Hepatocyte (in vitro differentiated cells): ENCODE measurements around the gene RBMS1. TPM values are rescaled to one million over a fixed set of nuclear protein-coding genes. Genes with fewer than 3 reads are reported as not detected.

Experiments
- DNase-seq: peaks from one replicate; pipeline ENCODE4 v3.0.0-alpha.2; 2016; ENCODE audit warnings: low spot score
- H2AFZ ChIP-seq: fragments of 200-600 bp; sonication (generic); 2 replicates; pipeline ENCODE4 v1.6.0; 2016; ENCODE audit warnings: antibody characterized with exemption, mild to moderate bottlenecking
- H3K27ac ChIP-seq: fragments of 200-600 bp; sonication (generic); 2 replicates; pipeline ENCODE4 v1.5.1; 2016; ENCODE audit warnings: mild to moderate bottlenecking
- H3K27me3 ChIP-seq: fragments of 200-600 bp; sonication (generic); 2 replicates; pipeline ENCODE4 v1.6.1; 2016
- H3K36me3 ChIP-seq: fragments of 200-600 bp; sonication (generic); replicated peaks from 2 replicates; pipeline ENCODE4 v1.5.1; 2016; ENCODE audit warnings: low read depth; ENCODE audit not compliant: insufficient read depth
- H3K4me1 ChIP-seq: fragments of 200-600 bp; sonication (generic); 2 replicates; pipeline ENCODE4 v1.5.1; 2016; ENCODE audit warnings: mild to moderate bottlenecking, moderate library complexity; ENCODE audit not compliant: insufficient read depth
- H3K4me2 ChIP-seq: fragments of 200-600 bp; sonication (generic); 2 replicates; pipeline ENCODE4 v1.6.0; 2016
- H3K4me3 ChIP-seq: fragments of 200-600 bp; sonication (generic); 2 replicates; pipeline ENCODE4 v1.5.1; 2016; ENCODE audit warnings: mild to moderate bottlenecking
- H3K79me2 ChIP-seq: fragments of 200-600 bp; sonication (generic); 2 replicates; pipeline ENCODE4 v1.6.0; 2017; ENCODE audit warnings: mild to moderate bottlenecking
- H3K9me2 ChIP-seq: fragments of 200-600 bp; sonication (generic); replicated peaks from 2 replicates; pipeline ENCODE4 v1.6.0; 2017; ENCODE audit warnings: mild to moderate bottlenecking; ENCODE audit not compliant: insufficient read depth
- H3K9me3 ChIP-seq: fragments of 200-600 bp; sonication (generic); 2 replicates; pipeline ENCODE4 v1.5.1; 2016; ENCODE audit warnings: low read depth, mild to moderate bottlenecking
- H4K20me1 ChIP-seq: fragments of 200-600 bp; sonication (generic); 2 replicates; pipeline ENCODE4 v1.6.0; 2016; ENCODE audit warnings: mild to moderate bottlenecking; ENCODE audit not compliant: insufficient read depth, poor library complexity, severe bottlenecking
- EZH2 ChIP-seq: fragments of 200-600 bp; sonication (generic); IDR thresholded peaks from 2 replicates; pipeline ENCODE4 v1.6.1; 2016; ENCODE audit warnings: antibody characterized with exemption, mild to moderate bottlenecking, borderline replicate concordance
- EZH2phosphoT487 ChIP-seq: fragments of 200-600 bp; sonication (generic); IDR thresholded peaks from one replicate; pipeline ENCODE4 v1.6.1; 2018; ENCODE audit warnings: antibody characterized with exemption, mild to moderate bottlenecking, low read depth, moderate library complexity; ENCODE audit not compliant: unreplicated experiment, severe bottlenecking
- WGBS: methylation state at CpG from one replicate; pipeline ENCODE4 v1.1.6; 2016; ENCODE audit warnings: low lambda C conversion rate; ENCODE audit errors: missing lambda C conversion rate; 5-methylcytosine and 5-hydroxymethylcytosine counted together
- polyA plus RNA-seq: library from polyadenylated mRNA; unstranded; fragments of >200 nt; fragmentation: Nextera tagmentation; extraction: Ambion mirVana; gene quantifications from 2 replicates; pipeline ENCODE4 v1.2.1, GENCODE V29; 2016
- total RNA-seq: library from RNA; depleted of rRNA; stranded (reverse); fragments of >200 nt; gene quantifications from 2 replicates; pipeline ENCODE4 v1.2.3, GENCODE V29; 2014
- TF ChIP-seq, protein P1 (sequence below): fragments of 200-600 bp; sonication (generic); IDR thresholded peaks from 2 replicates; pipeline ENCODE4 v1.5.1; 2016; ENCODE audit warnings: antibody characterized with exemption, mild to moderate bottlenecking; ENCODE audit not compliant: poor library complexity

RBMS1 gene
- total and polyA plus RNA-seq, 2 experiments from 2014 or later: 87.9 to 103 TPM

DNA sequence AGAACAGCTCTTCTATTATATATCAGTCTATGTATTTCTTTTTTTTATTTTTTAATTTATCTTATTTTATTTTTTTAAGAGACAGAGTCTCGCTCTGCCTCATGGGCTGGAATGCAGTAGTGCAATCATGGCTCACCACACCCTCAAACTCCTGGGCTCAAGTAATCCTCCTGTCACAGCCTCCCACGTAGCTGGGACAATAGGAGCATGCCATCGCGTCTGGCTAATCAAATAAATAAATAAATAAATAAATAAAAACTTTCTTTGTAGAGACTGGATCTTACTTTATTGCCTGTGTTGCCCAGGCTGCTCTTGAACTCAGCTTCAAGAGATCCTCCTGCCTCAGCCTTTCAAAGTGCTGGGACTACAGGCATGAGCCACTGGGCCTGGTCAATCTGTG is 117.0 kb downstream of the RBMS1 start:
- DNase-seq: no peak
- Histone ChIP-seq H3K4me3 (no peak overlapping the region), H3K27me3 (no peaks in the 10 kb centered on the region), H3K9me2 (no peaks in the 10 kb centered on the region), H3K9me3 (no peaks in the 10 kb centered on the region), H4K20me1 (peaks cover 57% of the 10 kb centered on the region), H3K4me1 (peaks cover 33% of the 10 kb centered on the region), H3K79me2 (peaks cover 100% of the 10 kb centered on the region), H3K36me3 (no peaks in the 10 kb centered on the region), H3K27ac (peak overlapping the region; percentile 75), H3K4me2 (peak overlapping the region; percentile 35), H2AFZ (no peak overlapping the region)
- TF ChIP-seq, protein P1, sequence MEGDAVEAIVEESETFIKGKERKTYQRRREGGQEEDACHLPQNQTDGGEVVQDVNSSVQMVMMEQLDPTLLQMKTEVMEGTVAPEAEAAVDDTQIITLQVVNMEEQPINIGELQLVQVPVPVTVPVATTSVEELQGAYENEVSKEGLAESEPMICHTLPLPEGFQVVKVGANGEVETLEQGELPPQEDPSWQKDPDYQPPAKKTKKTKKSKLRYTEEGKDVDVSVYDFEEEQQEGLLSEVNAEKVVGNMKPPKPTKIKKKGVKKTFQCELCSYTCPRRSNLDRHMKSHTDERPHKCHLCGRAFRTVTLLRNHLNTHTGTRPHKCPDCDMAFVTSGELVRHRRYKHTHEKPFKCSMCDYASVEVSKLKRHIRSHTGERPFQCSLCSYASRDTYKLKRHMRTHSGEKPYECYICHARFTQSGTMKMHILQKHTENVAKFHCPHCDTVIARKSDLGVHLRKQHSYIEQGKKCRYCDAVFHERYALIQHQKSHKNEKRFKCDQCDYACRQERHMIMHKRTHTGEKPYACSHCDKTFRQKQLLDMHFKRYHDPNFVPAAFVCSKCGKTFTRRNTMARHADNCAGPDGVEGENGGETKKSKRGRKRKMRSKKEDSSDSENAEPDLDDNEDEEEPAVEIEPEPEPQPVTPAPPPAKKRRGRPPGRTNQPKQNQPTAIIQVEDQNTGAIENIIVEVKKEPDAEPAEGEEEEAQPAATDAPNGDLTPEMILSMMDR: no peak
- TF ChIP-seq EZH2 (no peak), EZH2phosphoT487 (no peak)
- 62% methylated on average over 4 of the region's 4 CpGs for WGBS

DNA sequence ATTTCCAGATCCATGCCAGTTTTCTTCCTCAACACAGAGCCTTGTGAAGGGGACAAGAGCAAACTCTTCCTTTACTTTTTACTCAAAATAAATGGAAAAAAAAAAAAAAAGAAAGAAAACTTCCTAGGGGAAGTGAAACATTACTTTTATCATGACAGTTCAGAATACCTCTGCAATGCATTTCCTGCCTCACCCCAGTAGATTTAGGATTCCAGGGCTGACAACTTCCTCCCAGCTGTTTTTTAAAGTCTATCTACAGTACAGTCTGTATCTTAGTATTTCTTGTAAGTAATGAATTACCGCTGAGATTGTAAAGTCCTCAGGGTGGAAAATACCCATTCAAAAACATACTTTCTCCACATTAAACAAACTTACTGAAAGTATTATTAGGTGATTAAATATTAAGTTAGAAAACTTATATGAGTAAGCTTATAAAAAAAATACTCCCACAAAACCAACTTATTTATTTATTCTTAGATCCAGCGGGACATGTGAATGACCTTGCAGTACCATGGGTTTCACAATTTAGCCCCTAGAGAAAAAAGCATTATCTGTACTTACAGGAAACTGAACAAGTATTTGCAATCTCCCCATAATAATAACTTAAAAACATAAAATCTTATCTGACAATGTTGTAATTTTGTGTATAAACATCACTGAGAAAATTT is 117.7 kb downstream of the RBMS1 start:
- Histone ChIP-seq H3K4me2 (peak overlapping the region; percentile 35), H3K36me3 (no peaks in the 10 kb centered on the region), H3K27me3 (no peaks in the 10 kb centered on the region), H3K27ac (peak overlapping the region; percentile 75), H3K4me1 (peaks cover 29% of the 10 kb centered on the region), H3K4me3 (no peak overlapping the region), H3K79me2 (peaks cover 100% of the 10 kb centered on the region), H3K9me3 (no peaks in the 10 kb centered on the region), H4K20me1 (peaks cover 55% of the 10 kb centered on the region), H3K9me2 (no peaks in the 10 kb centered on the region), H2AFZ (no peak overlapping the region)
- WGBS: 72% methylated on average over 2 of the region's 2 CpGs
- DNase-seq: no peak
- TF ChIP-seq, protein P1: no peak
- no peak for TF ChIP-seq EZH2phosphoT487
- no peak for TF ChIP-seq EZH2

GRCh38 chr2:160375037-160375436 is 118.6 kb downstream of the RBMS1 start:
- Histone ChIP-seq H4K20me1 (peaks cover 46% of the 10 kb centered on the region), H3K27me3 (no peaks in the 10 kb centered on the region), H3K4me2 (peak overlapping the region; percentile 35), H3K36me3 (no peaks in the 10 kb centered on the region), H3K79me2 (peaks cover 100% of the 10 kb centered on the region), H3K4me3 (no peak overlapping the region), H3K9me3 (no peaks in the 10 kb centered on the region), H3K9me2 (no peaks in the 10 kb centered on the region), H3K27ac (peak overlapping the region; percentile 75), H3K4me1 (peaks cover 22% of the 10 kb centered on the region), H2AFZ (no peak overlapping the region)
- TF ChIP-seq EZH2phosphoT487 (no peak), EZH2 (no peak)
- TF ChIP-seq, protein P1: no peak
- WGBS: 87% methylated on average over 4 of the region's 4 CpGs
- no peak for DNase-seq

GRCh38 chr2:160373666-160374065 is 119.9 kb downstream of the RBMS1 start:
- Histone ChIP-seq H3K27me3 (no peaks in the 10 kb centered on the region), H3K79me2 (peaks cover 100% of the 10 kb centered on the region), H3K9me2 (no peaks in the 10 kb centered on the region), H3K27ac (no peak overlapping the region), H3K36me3 (no peaks in the 10 kb centered on the region), H3K9me3 (no peaks in the 10 kb centered on the region), H3K4me2 (no peak overlapping the region), H4K20me1 (peaks cover 41% of the 10 kb centered on the region), H3K4me3 (no peak overlapping the region), H2AFZ (no peak overlapping the region), H3K4me1 (peaks cover 10% of the 10 kb centered on the region)
- no peak for DNase-seq
- TF ChIP-seq, protein P1: no peak
- TF ChIP-seq EZH2phosphoT487: no peak
- TF ChIP-seq EZH2: no peak
